GM12878 (cell line): Measurements from ENCODE around the gene HCFC1. TPM values are rescaled to one million over a fixed set of nuclear protein-coding genes. Genes with fewer than 3 reads are reported as not detected.

Experiments used
- ATAC-seq: fragments of 200-7000 bp; cut with Tn5 transposase; 3 replicates; pipeline ENCODE4 v1.9.1; 2020; ENCODE audit warnings: mild to moderate bottlenecking, moderate library complexity
- BruUV-seq: library from RNA; stranded (reverse); fragments of 400-500 nt; replicated peaks from 2 replicates; lab custom pipeline; 2021; lab: Mats Ljungman, UMichigan
- CTCF ChIA-PET: fragments of 300-600 bp; sonication (Branson Sonifier 250); formaldehyde crosslinking; extraction: SDS; loops from one replicate; lab custom pipeline; 2021; ENCODE audit warnings: inconsistent platforms; lab: Yijun Ruan, JAX
- POLR2A ChIA-PET: fragments of 350-600 bp; formaldehyde crosslinking; extraction: SDS; loops from one replicate; lab custom pipeline; 2021; ENCODE audit warnings: inconsistent platforms; lab: Charles Lee
- RAD21 ChIA-PET: fragments of 300-600 bp; sonication (Branson Sonifier 250); formaldehyde crosslinking; loops from one replicate; lab custom pipeline; 2023; ENCODE audit warnings: antibody characterized with exemption; ENCODE audit not compliant: unreplicated experiment; lab: Charles Lee
- SMC1A ChIA-PET: fragments of 300-600 bp; sonication (Branson Sonifier 250); formaldehyde crosslinking; loops from one replicate; lab custom pipeline; 2023; ENCODE audit not compliant: unreplicated experiment, uncharacterized antibody; lab: Charles Lee
- DNase-seq: peaks from one replicate; pipeline ENCODE4 v3.0.0-alpha.2; 2011; ENCODE audit warnings: low read depth, low spot score
- FAIRE-seq: peaks from 3 replicates; lab custom pipeline; 2011; peaks lifted over from hg19 to GRCh38; lab: Jason Lieb, UNC
- H2AFZ ChIP-seq: 2 replicates; pipeline ENCODE4 v1.6.0; 2011; ENCODE audit warnings: low read depth, low read length, control low read depth; ENCODE audit not compliant: control insufficient read depth
- H3K27ac ChIP-seq: 2 replicates; pipeline ENCODE4 v1.5.1; 2011; ENCODE audit warnings: control low read depth; ENCODE audit not compliant: control insufficient read depth, insufficient read depth
- H3K27me3 ChIP-seq, 2 experiments: replicated peaks in 1 of 2; 2 replicates each; pipeline versions ENCODE4 v1.6.0 to v1.6.1; 2011; ENCODE audit warnings: low read length in 1 of 2; ENCODE audit not compliant: control insufficient read depth in 2 of 2, insufficient read depth in 2 of 2
- H3K36me3 ChIP-seq, 2 experiments: 2 replicates each; pipeline ENCODE4 v1.5.1; 2011; ENCODE audit warnings: low read length in 1 of 2; ENCODE audit not compliant: control insufficient read depth in 2 of 2, insufficient read depth in 2 of 2
- H3K4me1 ChIP-seq: 2 replicates; pipeline ENCODE4 v1.6.1; 2011; ENCODE audit warnings: mild to moderate bottlenecking, low read length, moderate library complexity, mixed read lengths; ENCODE audit not compliant: control insufficient read depth, insufficient read depth
- H3K4me2 ChIP-seq: 2 replicates; pipeline ENCODE4 v1.6.0; 2011; ENCODE audit warnings: control low read depth; ENCODE audit not compliant: control insufficient read depth, insufficient read depth
- H3K4me3 ChIP-seq: fragments of 200-600 bp; sonication (generic); 2 replicates; pipeline ENCODE4 v1.5.1; 2016
- H3K79me2 ChIP-seq: 2 replicates; pipeline ENCODE4 v1.6.0; 2011; ENCODE audit warnings: low read length; ENCODE audit not compliant: control insufficient read depth, insufficient read depth
- H3K9ac ChIP-seq: 2 replicates; pipeline ENCODE4 v1.8.0; 2011; ENCODE audit warnings: low read length, control low read depth, mixed read lengths; ENCODE audit not compliant: control insufficient read depth, insufficient read depth
- H3K9me3 ChIP-seq: replicated peaks from 3 replicates; pipeline ENCODE4 v1.5.1; 2011; ENCODE audit warnings: mild to moderate bottlenecking, low read length; ENCODE audit not compliant: control insufficient read depth, insufficient read depth
- H4K20me1 ChIP-seq: 2 replicates; pipeline ENCODE4 v1.6.0; 2011; ENCODE audit not compliant: control insufficient read depth, insufficient read depth
- CHD4 ChIP-seq: fragments of 200-600 bp; sonication (generic); IDR thresholded peaks from 2 replicates; pipeline ENCODE4 v1.6.1; 2016; ENCODE audit warnings: mild to moderate bottlenecking
- FOXM1 ChIP-seq: IDR thresholded peaks from 2 replicates; pipeline ENCODE4 v1.6.1; 2012; ENCODE audit warnings: low read depth, mild to moderate bottlenecking, inconsistent platforms, low read length, moderate library complexity
- GATAD2B ChIP-seq: fragments of 450-650 bp; conservative IDR thresholded peaks from 2 replicates; pipeline ENCODE4 v1.6.1; 2017; ENCODE audit warnings: low read depth, mild to moderate bottlenecking, moderate library complexity
- IKZF2 ChIP-seq, 2 experiments: fragments of 450-650 bp; IDR thresholded peaks; 2 replicates each; pipeline ENCODE4 v1.6.1; 2017; ENCODE audit warnings: mild to moderate bottlenecking in 2 of 2, moderate library complexity in 2 of 2
- IRF5 ChIP-seq: fragments of 450-650 bp; IDR thresholded peaks from 2 replicates; pipeline ENCODE4 v1.6.1; 2017; ENCODE audit warnings: borderline replicate concordance
- KDM1A ChIP-seq: fragments of 200-600 bp; sonication (generic); IDR thresholded peaks from 2 replicates; pipeline ENCODE4 v1.6.1; 2016; ENCODE audit warnings: borderline replicate concordance
- MTA2 ChIP-seq: fragments of 450-650 bp; IDR thresholded peaks from 2 replicates; pipeline ENCODE4 v1.6.1; 2016; ENCODE audit warnings: low read depth, mild to moderate bottlenecking, moderate library complexity
- MYB ChIP-seq: fragments of 150-350 bp; IDR thresholded peaks from 2 replicates; pipeline ENCODE4 v1.6.1; 2014; ENCODE audit warnings: mild to moderate bottlenecking, low read depth, low read length, borderline replicate concordance
- SP1 ChIP-seq: IDR thresholded peaks from one replicate; pipeline ENCODE4 v1.6.1; 2011; ENCODE audit warnings: low read depth, low read length
- TBL1XR1 ChIP-seq: IDR thresholded peaks from 2 replicates; pipeline ENCODE4 v1.6.1; 2012; ENCODE audit warnings: low read depth, low read length, improper control_type of control experiment
- TCF12 ChIP-seq: IDR thresholded peaks from 2 replicates; pipeline ENCODE4 v1.6.1; 2011; ENCODE audit warnings: low read depth, mild to moderate bottlenecking, low read length
- YBX1 ChIP-seq: fragments of 450-650 bp; IDR thresholded peaks from 2 replicates; pipeline ENCODE4 v1.6.1; 2016; ENCODE audit warnings: antibody characterized with exemption
- ZNF24 ChIP-seq: fragments of 450-650 bp; IDR thresholded peaks from 2 replicates; pipeline ENCODE4 v1.6.1; 2017; ENCODE audit warnings: antibody characterized with exemption, mild to moderate bottlenecking
- ZNF384 ChIP-seq: IDR thresholded peaks from 2 replicates; pipeline ENCODE4 v1.6.1; 2012; ENCODE audit warnings: low read depth, mild to moderate bottlenecking, low read length, improper control_type of control experiment, borderline replicate concordance
- WGBS: methylation state at CpG from one replicate; pipeline ENCODE4 v1.1.6; 2016; ENCODE audit warnings: low lambda C conversion rate; ENCODE audit not compliant: insufficient replicate concordance, insufficient coverage; ENCODE audit errors: missing lambda C conversion rate; 5-methylcytosine and 5-hydroxymethylcytosine counted together
- in situ Hi-C: fragments of 300-500 bp; cut with MboI; formaldehyde crosslinking; loops from 9 replicates; pipeline ENCODE4 v1.14.3; 2018; ENCODE audit warnings: mixed read lengths
- intact Hi-C: fragments of 100-400 bp; cut with micrococcal nuclease; formaldehyde crosslinking; loops from one replicate; pipeline ENCODE4 v1.14.2; 2022; ENCODE audit not compliant: unreplicated experiment
- polyA plus RNA-seq, 11 experiments: library from polyadenylated mRNA; depleted of rRNA in 4 of 11; unstranded in 6 of 11; stranded (reverse) in 5 of 11; fragments of >200 nt; fragmentation: Nextera tagmentation in 4 of 11; fragmentation: Illumina TruSeq in 1 of 11; extraction: Ambion mirVana in 4 of 11; extraction: Trizol in 1 of 11; gene quantifications; 1 replicate in 1 of 11; 2 replicates in 10 of 11; pipeline versions ENCODE4 v1.2.1 to v1.2.3, GENCODE V29; 2011 to 2016; ENCODE audit warnings: inconsistent platforms in 2 of 11, missing spikeins in 2 of 11, low read depth in 1 of 11
- total RNA-seq, 4 experiments: library from RNA; depleted of rRNA in 3 of 4; stranded (reverse); fragments of >200 nt in 3 of 4; fragmentation: Illumina TruSeq in 1 of 4; extraction: Trizol in 1 of 4; gene quantifications; 2 replicates each; pipeline versions ENCODE4 v1.2.1 to v1.2.3, GENCODE V29; 2013 to 2021
- TF ChIP-seq, protein P1 (sequence below): fragments of 450-650 bp; IDR thresholded peaks from 2 replicates; pipeline ENCODE4 v1.6.1; 2016; ENCODE audit warnings: mild to moderate bottlenecking
- TF ChIP-seq, protein P2 (sequence below): IDR thresholded peaks from 2 replicates; pipeline ENCODE4 v1.6.1; 2012; ENCODE audit warnings: low read depth, low read length, improper control_type of control experiment

Gene HCFC1
- total and polyA plus RNA-seq, 10 of the 15 experiments (the other 5 are each of a cell fraction or from before 2014, with no cell fraction given), result 3.9 to 92.7 (median 23.5) TPM

DNA sequence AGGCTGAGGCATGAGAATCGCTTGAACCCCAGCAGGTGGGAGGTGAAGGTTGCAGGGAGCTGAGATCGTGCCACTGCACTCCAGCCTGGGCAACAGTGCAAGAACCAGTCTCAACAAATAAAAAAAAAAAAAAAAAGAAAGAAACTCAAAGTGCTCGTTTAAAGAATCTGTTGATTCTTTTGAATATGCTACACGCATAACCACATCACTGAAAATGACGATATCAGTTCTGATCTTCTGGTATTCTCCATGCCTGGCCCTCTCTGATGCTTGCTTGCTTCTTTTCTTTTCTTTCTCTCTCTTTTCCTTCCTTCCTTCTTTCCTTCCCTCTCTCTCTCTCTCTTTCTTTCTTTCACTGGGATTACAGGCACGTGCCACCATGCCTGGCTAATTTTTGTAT, 59.8 kb downstream of the HCFC1 start:
- Histone ChIP-seq H3K4me2 (no peak overlapping the region), H4K20me1 (no peaks in the 10 kb centered on the region), H3K36me3 (no peaks in the 10 kb centered on the region; a peak in 2 of 4 replicates), H3K27ac (no peak overlapping the region), H2AFZ (no peak overlapping the region)
- POLR2A ChIA-PET, result interaction anchor here (0.6 to 1.3 kb wide), 3 partner anchors 14 to 74 kb away, joined by 3 to 4 read pairs (median 4); no protein-coding TSS in a partner anchor
- ATAC-seq (no peak), FAIRE-seq (no peak)
- intact Hi-C loops, result no loop called here
- in situ Hi-C loops, result no loop called here
- SMC1A ChIA-PET, result no interaction called here
- CTCF ChIA-PET, result interaction anchor here (0.6 to 2.3 kb wide), 3 partner anchors 11 to 146 kb away, joined by 3 to 10 read pairs (median 7); no protein-coding TSS in a partner anchor
- WGBS, result 53% methylated on average over 5 of the region's 6 CpGs
- no TSS peak for BruUV-seq
- no peak for TF ChIP-seq ZNF24
- TF ChIP-seq ZNF384, result no peak
- no peak for TF ChIP-seq SP1
- TF ChIP-seq TBL1XR1, result no peak
- no peak for TF ChIP-seq GATAD2B
- no peak for TF ChIP-seq MTA2
- TF ChIP-seq, protein P1, sequence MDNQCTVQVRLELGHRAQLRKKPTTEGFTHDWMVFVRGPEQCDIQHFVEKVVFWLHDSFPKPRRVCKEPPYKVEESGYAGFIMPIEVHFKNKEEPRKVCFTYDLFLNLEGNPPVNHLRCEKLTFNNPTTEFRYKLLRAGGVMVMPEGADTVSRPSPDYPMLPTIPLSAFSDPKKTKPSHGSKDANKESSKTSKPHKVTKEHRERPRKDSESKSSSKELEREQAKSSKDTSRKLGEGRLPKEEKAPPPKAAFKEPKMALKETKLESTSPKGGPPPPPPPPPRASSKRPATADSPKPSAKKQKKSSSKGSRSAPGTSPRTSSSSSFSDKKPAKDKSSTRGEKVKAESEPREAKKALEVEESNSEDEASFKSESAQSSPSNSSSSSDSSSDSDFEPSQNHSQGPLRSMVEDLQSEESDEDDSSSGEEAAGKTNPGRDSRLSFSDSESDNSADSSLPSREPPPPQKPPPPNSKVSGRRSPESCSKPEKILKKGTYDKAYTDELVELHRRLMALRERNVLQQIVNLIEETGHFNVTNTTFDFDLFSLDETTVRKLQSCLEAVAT, result no peak
- no peak for TF ChIP-seq YBX1
- TF ChIP-seq MYB, result no peak
- no peak for TF ChIP-seq FOXM1
- no peak for TF ChIP-seq KDM1A
- no peak for TF ChIP-seq IKZF2 (IDR thresholded peaks at IDR 0.05)
- TF ChIP-seq CHD4, result no peak
- TF ChIP-seq IRF5, result no peak
- no peak for TF ChIP-seq TCF12
- TF ChIP-seq, protein P2, sequence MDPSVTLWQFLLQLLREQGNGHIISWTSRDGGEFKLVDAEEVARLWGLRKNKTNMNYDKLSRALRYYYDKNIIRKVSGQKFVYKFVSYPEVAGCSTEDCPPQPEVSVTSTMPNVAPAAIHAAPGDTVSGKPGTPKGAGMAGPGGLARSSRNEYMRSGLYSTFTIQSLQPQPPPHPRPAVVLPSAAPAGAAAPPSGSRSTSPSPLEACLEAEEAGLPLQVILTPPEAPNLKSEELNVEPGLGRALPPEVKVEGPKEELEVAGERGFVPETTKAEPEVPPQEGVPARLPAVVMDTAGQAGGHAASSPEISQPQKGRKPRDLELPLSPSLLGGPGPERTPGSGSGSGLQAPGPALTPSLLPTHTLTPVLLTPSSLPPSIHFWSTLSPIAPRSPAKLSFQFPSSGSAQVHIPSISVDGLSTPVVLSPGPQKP, result no peak
- TF ChIP-seq, all 136 proteins: peak for 0
- H3K9ac ChIP-seq, result no peak overlapping the region
- H3K4me1 ChIP-seq, result no peaks in the 10 kb centered on the region
- no peak overlapping the region for H3K4me3 ChIP-seq
- no peak for DNase-seq
- H3K9me3 ChIP-seq, result no peaks in the 10 kb centered on the region
- H3K79me2 ChIP-seq, result no peaks in the 10 kb centered on the region
- H3K27me3 ChIP-seq, result no peaks in the 10 kb centered on the region
- RAD21 ChIA-PET, result interaction anchor here (0.7 kb wide), 1 partner anchor 952 kb away, joined by 4 read pairs; no protein-coding TSS in a partner anchor
